HG03520 (cell line): Measurements from ENCODE around the gene ARSG.
A peak's percentile ranks its signal among the peaks of the same experiment; 100 is the strongest.
"Not testable (repeated sequence)": the region's sequence is repeated elsewhere in the genome, so short reads cannot be mapped to it uniquely, and the experiment has no call there.

Experiments used
- ATAC-seq: cut with Tn5 transposase; IDR thresholded peaks from one replicate; pipeline ENCODE4 v1.9.1; 2021; ENCODE audit warnings: mild to moderate bottlenecking, moderate library complexity; ENCODE audit not compliant: unreplicated experiment

The ARSG gene

GRCh38 chr17:68290955-68291835 is at the start of gene ARSG, which contains the start of gene SLC16A6:
ARSG (plus strand) TSS chr17:68291495; CDS start chr17:68307494, 15,999 bp downstream.
SLC16A6 (minus strand) TSS chr17:68291127; CDS start chr17:68278320, 12,807 bp downstream.
- ATAC-seq = peak; percentile 44

- ATAC-seq = no peak
Measured at GRCh38 chr17:68246271-68247028, 44.8 kb upstream of the ARSG start.

- ATAC-seq = peak; percentile 77
Measured at GRCh38 chr17:68247445-68248198, 43.7 kb upstream of the ARSG start, which contains the start of gene AMZ2. AMZ2 (plus strand) TSS chr17:68248043; CDS start chr17:68250188, 2,145 bp downstream.

GRCh38 chr17:68248199-68248825 is 43.0 kb upstream of the ARSG start:
- ATAC-seq = peak; percentile 30

GRCh38 chr17:68248891-68249290 is 42.4 kb upstream of the ARSG start:
- no peak for ATAC-seq

- no peak for ATAC-seq
Measured at GRCh38 chr17:68249354-68249765, 41.9 kb upstream of the ARSG start.

GRCh38 chr17:68253426-68253825 is 37.9 kb upstream of the ARSG start:
- not testable (repeated sequence) for ATAC-seq

GRCh38 chr17:68255151-68255550 is 36.1 kb upstream of the ARSG start:
- no peak for ATAC-seq

GRCh38 chr17:68255731-68256538 is 35.4 kb upstream of the ARSG start:
- no peak for ATAC-seq

- not testable (repeated sequence) for ATAC-seq
Measured at GRCh38 chr17:68256701-68257100, 34.6 kb upstream of the ARSG start.

GRCh38 chr17:68257934-68258333 is 33.4 kb upstream of the ARSG start:
- ATAC-seq = no peak

- ATAC-seq = peak; percentile 80
Measured at GRCh38 chr17:68258890-68259647, 32.2 kb upstream of the ARSG start.

GRCh38 chr17:68259648-68259951 is 31.7 kb upstream of the ARSG start:
- not testable (repeated sequence) for ATAC-seq

GRCh38 chr17:68260051-68260762 is 31.1 kb upstream of the ARSG start:
- ATAC-seq = no peak

- not testable (repeated sequence) for ATAC-seq
Measured at GRCh38 chr17:68262467-68262866, 28.8 kb upstream of the ARSG start.

GRCh38 chr17:68263101-68263681 is 28.1 kb upstream of the ARSG start:
- ATAC-seq = not testable (repeated sequence)

GRCh38 chr17:68265833-68266232 is 25.5 kb upstream of the ARSG start:
- ATAC-seq = not testable (repeated sequence)

- ATAC-seq = no peak
Measured at GRCh38 chr17:68273722-68274121, 17.6 kb upstream of the ARSG start.
